GM19463 (cell line): ENCODE data around the gene ZNF556.
A peak's percentile ranks its signal among the peaks of the same experiment; 100 is the strongest.
"Not testable (repeated sequence)": the region's sequence is repeated elsewhere in the genome, so short reads cannot be mapped to it uniquely, and the experiment has no call there.

Source experiments
- ATAC-seq: cut with Tn5 transposase; IDR thresholded peaks from one replicate; pipeline ENCODE4 v1.9.1; 2021; ENCODE audit warnings: mild to moderate bottlenecking, moderate library complexity; ENCODE audit not compliant: unreplicated experiment

Gene ZNF556

GRCh38 chr19:2853015-2853606 lies 14.0 kb upstream of the ZNF556 start:
- ATAC-seq = no peak

GRCh38 chr19:2854849-2855248 lies 12.3 kb upstream of the ZNF556 start:
- no peak for ATAC-seq

- ATAC-seq = no peak
These were observed 10.6 kb upstream of the ZNF556 start for GRCh38 chr19:2856457-2857050.

- no peak for ATAC-seq
These were observed 8.3 kb upstream of the ZNF556 start for GRCh38 chr19:2858864-2859263.

GRCh38 chr19:2863816-2864215 lies 3.3 kb upstream of the ZNF556 start:
- no peak for ATAC-seq

GRCh38 chr19:2865334-2866100 lies 1.6 kb upstream of the ZNF556 start:
- ATAC-seq = no peak

GRCh38 chr19:2866495-2867024 lies 575 bp upstream of the ZNF556 start:
- ATAC-seq = no peak

- no peak for ATAC-seq
These were observed 2.5 kb downstream of the ZNF556 start for GRCh38 chr19:2869618-2870017.

GRCh38 chr19:2872175-2872574 lies 5.0 kb downstream of the ZNF556 start:
- ATAC-seq = not testable (repeated sequence)

- ATAC-seq = no peak
These were observed 10.5 kb downstream of the ZNF556 start for GRCh38 chr19:2877398-2878331.

GRCh38 chr19:2883686-2884439 lies 16.7 kb downstream of the ZNF556 start:
- no peak for ATAC-seq

- no peak for ATAC-seq
These were observed 18.6 kb downstream of the ZNF556 start for GRCh38 chr19:2885736-2886135.

- ATAC-seq = no peak
These were observed 20.3 kb downstream of the ZNF556 start for GRCh38 chr19:2887391-2887914.

GRCh38 chr19:2888731-2889224 lies 21.6 kb downstream of the ZNF556 start:
- no peak for ATAC-seq

GRCh38 chr19:2890531-2890930 lies 23.4 kb downstream of the ZNF556 start:
- ATAC-seq = not testable (repeated sequence)

GRCh38 chr19:2896694-2897093 lies 29.6 kb downstream of the ZNF556 start:
- ATAC-seq = no peak

- ATAC-seq = peak; percentile 89
These were observed 33.4 kb downstream of the ZNF556 start, which contains the start of gene ZNF57 for GRCh38 chr19:2900296-2901252. Gene ZNF57 (plus strand): TSS chr19:2900928. CDS start chr19:2901046, 118 bp downstream.

GRCh38 chr19:2902590-2903218 lies 35.6 kb downstream of the ZNF556 start:
- ATAC-seq = no peak
